ENCODE data around the gene MAP3K19.

DNA sequence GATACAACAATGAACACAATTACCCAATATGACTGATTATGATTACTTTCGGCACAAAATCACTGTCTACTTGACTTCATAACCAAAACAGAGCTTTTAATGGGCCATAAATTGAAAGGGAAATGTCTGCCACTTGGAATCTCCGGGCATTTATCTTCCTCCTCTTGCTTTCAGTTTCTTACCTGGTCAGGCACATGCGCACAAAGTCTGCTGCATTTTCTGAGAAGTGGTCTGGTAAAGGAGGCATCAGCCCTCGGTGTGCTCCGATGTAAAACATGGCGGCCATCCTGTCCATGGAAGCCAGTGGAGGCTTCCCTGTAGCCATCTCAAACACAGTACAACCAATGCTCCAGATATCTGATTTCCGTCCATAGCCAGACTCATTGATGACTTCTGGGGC is 66.6 kb downstream of the MAP3K19 start:
- no peak for TF ChIP-seq ZNF174 (tag by site-specific recombination; IDR thresholded peaks at IDR 0.05)
- TF ChIP-seq, protein P1, sequence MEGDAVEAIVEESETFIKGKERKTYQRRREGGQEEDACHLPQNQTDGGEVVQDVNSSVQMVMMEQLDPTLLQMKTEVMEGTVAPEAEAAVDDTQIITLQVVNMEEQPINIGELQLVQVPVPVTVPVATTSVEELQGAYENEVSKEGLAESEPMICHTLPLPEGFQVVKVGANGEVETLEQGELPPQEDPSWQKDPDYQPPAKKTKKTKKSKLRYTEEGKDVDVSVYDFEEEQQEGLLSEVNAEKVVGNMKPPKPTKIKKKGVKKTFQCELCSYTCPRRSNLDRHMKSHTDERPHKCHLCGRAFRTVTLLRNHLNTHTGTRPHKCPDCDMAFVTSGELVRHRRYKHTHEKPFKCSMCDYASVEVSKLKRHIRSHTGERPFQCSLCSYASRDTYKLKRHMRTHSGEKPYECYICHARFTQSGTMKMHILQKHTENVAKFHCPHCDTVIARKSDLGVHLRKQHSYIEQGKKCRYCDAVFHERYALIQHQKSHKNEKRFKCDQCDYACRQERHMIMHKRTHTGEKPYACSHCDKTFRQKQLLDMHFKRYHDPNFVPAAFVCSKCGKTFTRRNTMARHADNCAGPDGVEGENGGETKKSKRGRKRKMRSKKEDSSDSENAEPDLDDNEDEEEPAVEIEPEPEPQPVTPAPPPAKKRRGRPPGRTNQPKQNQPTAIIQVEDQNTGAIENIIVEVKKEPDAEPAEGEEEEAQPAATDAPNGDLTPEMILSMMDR (tag by site-specific recombination; IDR thresholded peaks at IDR 0.05): no peak
- TF ChIP-seq REPIN1 (tag by site-specific recombination; IDR thresholded peaks at IDR 0.05; ENCODE audit: low read depth): no peak
- TF ChIP-seq, protein P2, sequence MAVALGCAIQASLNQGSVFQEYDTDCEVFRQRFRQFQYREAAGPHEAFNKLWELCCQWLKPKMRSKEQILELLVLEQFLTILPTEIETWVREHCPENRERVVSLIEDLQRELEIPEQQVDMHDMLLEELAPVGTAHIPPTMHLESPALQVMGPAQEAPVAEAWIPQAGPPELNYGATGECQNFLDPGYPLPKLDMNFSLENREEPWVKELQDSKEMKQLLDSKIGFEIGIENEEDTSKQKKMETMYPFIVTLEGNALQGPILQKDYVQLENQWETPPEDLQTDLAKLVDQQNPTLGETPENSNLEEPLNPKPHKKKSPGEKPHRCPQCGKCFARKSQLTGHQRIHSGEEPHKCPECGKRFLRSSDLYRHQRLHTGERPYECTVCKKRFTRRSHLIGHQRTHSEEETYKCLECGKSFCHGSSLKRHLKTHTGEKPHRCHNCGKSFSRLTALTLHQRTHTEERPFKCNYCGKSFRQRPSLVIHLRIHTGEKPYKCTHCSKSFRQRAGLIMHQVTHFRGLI (tag by site-specific recombination; IDR thresholded peaks at IDR 0.05): no peak
- TF ChIP-seq, protein P3, sequence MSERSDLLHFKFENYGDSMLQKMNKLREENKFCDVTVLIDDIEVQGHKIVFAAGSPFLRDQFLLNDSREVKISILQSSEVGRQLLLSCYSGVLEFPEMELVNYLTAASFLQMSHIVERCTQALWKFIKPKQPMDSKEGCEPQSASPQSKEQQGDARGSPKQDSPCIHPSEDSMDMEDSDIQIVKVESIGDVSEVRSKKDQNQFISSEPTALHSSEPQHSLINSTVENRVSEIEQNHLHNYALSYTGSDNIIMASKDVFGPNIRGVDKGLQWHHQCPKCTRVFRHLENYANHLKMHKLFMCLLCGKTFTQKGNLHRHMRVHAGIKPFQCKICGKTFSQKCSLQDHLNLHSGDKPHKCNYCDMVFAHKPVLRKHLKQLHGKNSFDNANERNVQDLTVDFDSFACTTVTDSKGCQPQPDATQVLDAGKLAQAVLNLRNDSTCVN (tag by site-specific recombination; optimal IDR thresholded peaks at IDR 0.05): no peak
- TF ChIP-seq, protein P4, sequence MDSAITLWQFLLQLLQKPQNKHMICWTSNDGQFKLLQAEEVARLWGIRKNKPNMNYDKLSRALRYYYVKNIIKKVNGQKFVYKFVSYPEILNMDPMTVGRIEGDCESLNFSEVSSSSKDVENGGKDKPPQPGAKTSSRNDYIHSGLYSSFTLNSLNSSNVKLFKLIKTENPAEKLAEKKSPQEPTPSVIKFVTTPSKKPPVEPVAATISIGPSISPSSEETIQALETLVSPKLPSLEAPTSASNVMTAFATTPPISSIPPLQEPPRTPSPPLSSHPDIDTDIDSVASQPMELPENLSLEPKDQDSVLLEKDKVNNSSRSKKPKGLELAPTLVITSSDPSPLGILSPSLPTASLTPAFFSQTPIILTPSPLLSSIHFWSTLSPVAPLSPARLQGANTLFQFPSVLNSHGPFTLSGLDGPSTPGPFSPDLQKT (IDR thresholded peaks at IDR 0.05; ENCODE audit: borderline replicate concordance, low read depth, low read length): no peak
- TF ChIP-seq ZNF121 (tag by site-specific recombination; IDR thresholded peaks at IDR 0.05): no peak

Measured in HEK293 (cell line).